ENCODE data around the gene ANLN. TPM values are rescaled to one million over a fixed set of nuclear protein-coding genes. Genes with fewer than 3 reads are reported as not detected.

Gene ANLN
- total RNA-seq, 1 experiment from 2014 or later, result 130 TPM

GRCh38 chr7:36455646-36456045, 66.0 kb downstream of the ANLN start (continued):
- TF ChIP-seq ATF3 (IDR thresholded peaks at IDR 0.05) (no peak), POLR2A (IDR thresholded peaks at IDR 0.05; ENCODE audit: borderline replicate concordance, extremely low read depth, insufficient read depth, insufficient read length) (no peak)

GRCh38 chr7:36456138-36456537, 66.5 kb downstream of the ANLN start:
- Histone ChIP-seq H3K79me2 (ENCODE audit: insufficient read depth, low read length) (no peaks in the 10 kb centered on the region), H3K4me2 (ENCODE audit: low read length) (no peak overlapping the region), H3K27me3 (ENCODE audit: insufficient read depth, low read length) (no peaks in the 10 kb centered on the region), H3K4me3 (replicated peaks in 1 of 2; ENCODE audit: low read depth in 1 of 2, low read length in 2 of 2) (no peak overlapping the region), H2AFZ (ENCODE audit: low read depth, low read length, poor library complexity, severe bottlenecking) (no peak overlapping the region), H3K36me3 (ENCODE audit: control insufficient read depth in 1 of 2, insufficient read depth in 2 of 2, low read length in 2 of 2) (peaks cover 19 to 29% of the 10 kb centered on the region in 2 experiments), H3K27ac (ENCODE audit: low read depth, low read length) (no peak overlapping the region), H3K9me2 (ENCODE audit: insufficient read depth) (no peaks in the 10 kb centered on the region), H3K4me1 (ENCODE audit: control insufficient read depth in 1 of 2, insufficient read depth in 2 of 2, low read length in 2 of 2) (no peaks in the 10 kb centered on the region), H4K20me1 (ENCODE audit: insufficient read depth) (peaks cover 3% of the 10 kb centered on the region; the same call in 1 of the 2 replicates), H3K9ac (ENCODE audit: low read length) (no peak overlapping the region), H3K9me3 (ENCODE audit: control insufficient read depth in 1 of 2, insufficient read depth in 1 of 2, low read depth in 1 of 2, low read length in 2 of 2) (no peaks in the 10 kb centered on the region)
- TF ChIP-seq POLR2AphosphoS5 (IDR thresholded peaks at IDR 0.05; ENCODE audit: low read depth, low read length) (peak; percentile 53; the same call in 1 of the 2 replicates), POLR2A (IDR thresholded peaks at IDR 0.05; ENCODE audit: borderline replicate concordance, extremely low read depth, insufficient read depth, insufficient read length) (no peak)
- no peak for ATAC-seq
- CTCF ChIA-PET, result interaction anchor here (0.6 kb wide), 1 partner anchor 89 kb away, joined by 3 read pairs; no protein-coding TSS in a partner anchor
- DNase-seq (ENCODE audit: low read depth, low spot score), result no peak
- intact Hi-C loops (cut with micrococcal nuclease), result no loop called here
- BruUV-seq (replicated peaks), result no TSS peak
- RAD21 ChIA-PET (ENCODE audit: low non-redundant PET in 1 of 2, low total read pairs in 2 of 2, uncharacterized antibody in 2 of 2, unreplicated experiment in 2 of 2), result no interaction called here
- POLR2A ChIA-PET, result no interaction called here

GRCh38 chr7:36456548-36456947, 66.9 kb downstream of the ANLN start:
- Histone ChIP-seq H2AFZ (ENCODE audit: low read depth, low read length, poor library complexity, severe bottlenecking) (no peak overlapping the region), H3K9me2 (ENCODE audit: insufficient read depth) (no peaks in the 10 kb centered on the region), H4K20me1 (ENCODE audit: insufficient read depth) (peaks cover 3% of the 10 kb centered on the region; the same call in 1 of the 2 replicates), H3K4me2 (ENCODE audit: low read length) (no peak overlapping the region), H3K9ac (ENCODE audit: low read length) (no peak overlapping the region), H3K27ac (ENCODE audit: low read depth, low read length) (no peak overlapping the region), H3K4me3 (replicated peaks in 1 of 2; ENCODE audit: low read depth in 1 of 2, low read length in 2 of 2) (no peak overlapping the region), H3K27me3 (ENCODE audit: insufficient read depth, low read length) (no peaks in the 10 kb centered on the region), H3K4me1 (ENCODE audit: control insufficient read depth in 1 of 2, insufficient read depth in 2 of 2, low read length in 2 of 2) (no peaks in the 10 kb centered on the region), H3K79me2 (ENCODE audit: insufficient read depth, low read length) (no peaks in the 10 kb centered on the region), H3K9me3 (ENCODE audit: control insufficient read depth in 1 of 2, insufficient read depth in 1 of 2, low read depth in 1 of 2, low read length in 2 of 2) (no peaks in the 10 kb centered on the region), H3K36me3 (ENCODE audit: control insufficient read depth in 1 of 2, insufficient read depth in 2 of 2, low read length in 2 of 2) (peaks cover 17 to 25% of the 10 kb centered on the region in 2 experiments)
- ATAC-seq, result no peak
- ChIA-PET POLR2A (no interaction called here), RAD21 (ENCODE audit: low non-redundant PET in 1 of 2, low total read pairs in 2 of 2, uncharacterized antibody in 2 of 2, unreplicated experiment in 2 of 2) (no interaction called here), CTCF (no interaction called here)
- intact Hi-C loops (cut with micrococcal nuclease), result no loop called here
- no TSS peak for BruUV-seq (replicated peaks)
- no peak for DNase-seq (ENCODE audit: low read depth, low spot score)
- TF ChIP-seq EZH2phosphoT487 (IDR thresholded peaks at IDR 0.05; ENCODE audit: borderline replicate concordance) (no peak), YY1 (IDR thresholded peaks at IDR 0.05; ENCODE audit: extremely low read depth, insufficient replicate concordance, low read depth, low read length) (no peak), EZH2 (IDR thresholded peaks at IDR 0.05) (no peak), CTCF (IDR thresholded peaks at IDR 0.05 in 2 of 3, conservative IDR thresholded peaks at IDR 0.05 in 1 of 3; ENCODE audit: borderline replicate concordance in 1 of 3, insufficient read depth in 1 of 3, low read depth in 2 of 3, low read length in 2 of 3) (no peak), SIN3A (IDR thresholded peaks at IDR 0.05; ENCODE audit: low read depth) (0 out of 2 replicates have a peak, but pooled peaks have one; percentile 27), REST (IDR thresholded peaks at IDR 0.05; ENCODE audit: low read depth) (no peak)
